Astrocyte (in vitro differentiated cells and primary cell): Measurements from ENCODE around the gene ADCYAP1R1. TPM values are rescaled to one million over a fixed set of nuclear protein-coding genes. Genes with fewer than 3 reads are reported as not detected.

Experiments used
- DNase-seq: peaks from one replicate; pipeline ENCODE4 v3.0.0-alpha.2; 2010; ENCODE audit warnings: low read depth
- FAIRE-seq: peaks from 2 replicates; lab custom pipeline; 2011; peaks lifted over from hg19 to GRCh38; lab: Jason Lieb, UNC
- H2AFZ ChIP-seq: 2 replicates; pipeline ENCODE4 v1.6.0; 2012; ENCODE audit warnings: low read depth, low read length, inconsistent platforms
- H3K27ac ChIP-seq: 2 replicates; pipeline ENCODE4 v1.5.1; 2011; ENCODE audit warnings: low read depth, low read length, inconsistent platforms
- H3K27me3 ChIP-seq: 2 replicates; pipeline ENCODE4 v1.6.0; 2011; ENCODE audit warnings: low read length, inconsistent platforms; ENCODE audit not compliant: insufficient read depth
- H3K36me3 ChIP-seq: 2 replicates; pipeline ENCODE4 v1.5.1; 2011; ENCODE audit warnings: low read length, inconsistent platforms; ENCODE audit not compliant: insufficient read depth
- H3K4me1 ChIP-seq: 2 replicates; pipeline ENCODE4 v1.5.1; 2011; ENCODE audit warnings: low read length, inconsistent platforms; ENCODE audit not compliant: insufficient read depth
- H3K4me2 ChIP-seq: 2 replicates; pipeline ENCODE4 v1.6.0; 2012; ENCODE audit warnings: low read length, inconsistent platforms
- H3K4me3 ChIP-seq: 2 replicates; pipeline ENCODE4 v1.5.1; 2011; ENCODE audit warnings: low read depth, mild to moderate bottlenecking, low read length, inconsistent platforms; ENCODE audit not compliant: insufficient read depth
- H3K79me2 ChIP-seq: 2 replicates; pipeline ENCODE4 v1.6.0; 2012; ENCODE audit warnings: mild to moderate bottlenecking, low read length, inconsistent platforms; ENCODE audit not compliant: insufficient read depth
- H3K9ac ChIP-seq: 2 replicates; pipeline ENCODE4 v1.6.0; 2012; ENCODE audit warnings: mild to moderate bottlenecking, low read length, inconsistent platforms
- H3K9me3 ChIP-seq: 2 replicates; pipeline ENCODE4 v1.5.1; 2012; ENCODE audit warnings: low read depth, mild to moderate bottlenecking, low read length, inconsistent platforms; ENCODE audit not compliant: insufficient read depth
- H4K20me1 ChIP-seq: 2 replicates; pipeline ENCODE4 v1.6.0; 2012; ENCODE audit warnings: low read length, inconsistent platforms; ENCODE audit not compliant: insufficient read depth
- H3K27ac Mint-ChIP-seq: one replicate; pipeline ENCODE4 v1.8.0; 2021; ENCODE audit warnings: mild to moderate bottlenecking, mixed read lengths; ENCODE audit not compliant: unreplicated experiment
- H3K27me3 Mint-ChIP-seq: one replicate; pipeline ENCODE4 v1.8.0; 2021; ENCODE audit warnings: low read depth, mixed read lengths; ENCODE audit not compliant: unreplicated experiment
- H3K36me3 Mint-ChIP-seq: one replicate; pipeline ENCODE4 v1.8.0; 2021; ENCODE audit warnings: low read depth, mixed read lengths; ENCODE audit not compliant: unreplicated experiment
- H3K4me1 Mint-ChIP-seq: one replicate; pipeline ENCODE4 v1.8.0; 2021; ENCODE audit warnings: low read depth, mixed read lengths; ENCODE audit not compliant: unreplicated experiment
- H3K4me3 Mint-ChIP-seq: one replicate; pipeline ENCODE4 v1.8.0; 2021; ENCODE audit warnings: mild to moderate bottlenecking, moderate library complexity, mixed read lengths; ENCODE audit not compliant: unreplicated experiment
- H3K9me3 Mint-ChIP-seq: one replicate; pipeline ENCODE4 v1.8.0; 2021; ENCODE audit warnings: mild to moderate bottlenecking, mixed read lengths; ENCODE audit not compliant: unreplicated experiment
- CTCF ChIP-seq: IDR thresholded peaks from 2 replicates; pipeline ENCODE4 v1.5.1; 2011; ENCODE audit warnings: low read depth, mild to moderate bottlenecking, inconsistent platforms, low read length, moderate library complexity; ENCODE audit not compliant: insufficient read depth
- EZH2 ChIP-seq: IDR thresholded peaks from 2 replicates; pipeline ENCODE4 v1.6.1; 2012; ENCODE audit warnings: mild to moderate bottlenecking, low read length, inconsistent platforms; ENCODE audit not compliant: insufficient read depth
- total RNA-seq: library from RNA; stranded (reverse); gene quantifications from 2 replicates; pipeline ENCODE4 v1.2.1, GENCODE V29; 2021

Gene ADCYAP1R1
- total RNA-seq, 1 donor from 2014 or later: 0.05 TPM

DNA sequence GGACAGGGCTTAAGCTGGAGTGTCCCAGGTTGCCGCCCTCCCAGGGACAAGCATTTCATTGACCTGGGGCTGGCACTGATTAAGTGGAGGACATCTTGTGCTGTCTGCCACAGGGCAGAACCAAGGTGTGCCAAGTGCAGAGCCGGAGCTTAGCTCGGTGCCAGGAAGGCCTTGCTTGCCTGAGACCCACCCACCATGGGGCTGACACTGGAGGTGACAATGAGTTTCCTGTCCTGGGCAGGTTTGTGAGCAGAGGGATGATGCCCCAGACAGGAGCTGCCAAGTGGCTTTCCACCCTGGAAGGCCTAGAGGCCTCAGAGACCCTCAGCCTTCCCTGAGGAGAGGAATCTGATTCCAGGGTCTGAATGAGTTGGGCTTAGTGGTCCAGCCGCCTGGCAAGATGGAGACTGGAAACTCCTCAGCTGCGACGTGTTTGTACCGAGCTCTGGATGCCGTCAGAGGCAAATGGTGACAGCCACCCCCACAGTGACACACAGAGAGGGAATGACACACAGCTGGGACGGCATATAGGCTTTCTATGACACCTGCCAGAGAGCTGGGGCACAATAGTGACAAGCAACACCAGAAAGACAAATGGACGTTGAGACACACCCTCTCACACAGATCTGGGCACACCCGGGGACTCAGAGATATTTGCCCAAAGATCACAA is 2.6 kb downstream of the ADCYAP1R1 start:
- H3K9me3 ChIP-seq: no peaks in the 10 kb centered on the region
- no peak overlapping the region for H3K27ac Mint-ChIP-seq
- no peak overlapping the region for H3K9ac ChIP-seq
- no peaks in the 10 kb centered on the region for H4K20me1 ChIP-seq
- FAIRE-seq: no peak
- no peaks in the 10 kb centered on the region for H3K4me1 Mint-ChIP-seq
- no peak overlapping the region for H3K4me2 ChIP-seq
- H3K9me3 Mint-ChIP-seq: no peaks in the 10 kb centered on the region
- no peak overlapping the region for H2AFZ ChIP-seq
- peaks cover 4% of the 10 kb centered on the region for H3K4me1 ChIP-seq
- no peaks in the 10 kb centered on the region for H3K36me3 ChIP-seq
- no peak overlapping the region for H3K4me3 Mint-ChIP-seq
- peaks cover 68% of the 10 kb centered on the region for H3K27me3 Mint-ChIP-seq
- no peak for DNase-seq
- H3K4me3 ChIP-seq: no peak overlapping the region
- H3K79me2 ChIP-seq: no peaks in the 10 kb centered on the region
- H3K27me3 ChIP-seq: peaks cover 44% of the 10 kb centered on the region
- no peak overlapping the region for H3K27ac ChIP-seq
- no peaks in the 10 kb centered on the region for H3K36me3 Mint-ChIP-seq
- TF ChIP-seq EZH2 (no peak), CTCF (no peak)

DNA sequence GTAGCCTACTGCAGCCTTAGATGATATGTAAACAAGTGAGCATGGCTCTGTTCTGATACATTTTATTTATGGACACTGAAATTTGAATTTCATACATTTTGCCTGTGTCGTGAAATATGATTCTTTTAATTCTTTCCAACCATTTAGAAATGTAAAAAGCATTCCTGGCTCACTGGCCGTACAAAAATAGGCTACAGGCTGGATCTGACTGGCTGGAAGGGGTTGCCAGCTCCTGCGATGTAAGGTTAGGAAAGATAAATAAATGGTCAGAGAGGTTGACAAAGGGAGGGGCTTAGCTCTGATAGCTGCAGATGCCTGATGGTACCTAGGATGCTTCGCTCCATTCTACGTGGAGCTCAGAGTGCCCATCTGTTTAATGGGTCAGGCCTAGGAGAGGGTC is 3.4 kb downstream of the ADCYAP1R1 start:
- Histone ChIP-seq H3K27ac (no peak overlapping the region), H3K4me2 (no peak overlapping the region), H3K9me3 (no peaks in the 10 kb centered on the region), H3K79me2 (no peaks in the 10 kb centered on the region), H3K27me3 (peaks cover 36% of the 10 kb centered on the region), H2AFZ (no peak overlapping the region), H3K4me1 (peaks cover 4% of the 10 kb centered on the region), H3K36me3 (no peaks in the 10 kb centered on the region), H4K20me1 (no peaks in the 10 kb centered on the region), H3K4me3 (no peak overlapping the region), H3K9ac (no peak overlapping the region)
- Mint-ChIP-seq H3K9me3 (peaks cover 2% of the 10 kb centered on the region), H3K27me3 (peaks cover 66% of the 10 kb centered on the region), H3K4me1 (no peaks in the 10 kb centered on the region), H3K27ac (no peak overlapping the region), H3K36me3 (no peaks in the 10 kb centered on the region), H3K4me3 (no peak overlapping the region)
- TF ChIP-seq CTCF (no peak), EZH2 (no peak)
- no peak for FAIRE-seq
- DNase-seq: no peak

- H3K4me3 Mint-ChIP-seq: no peak overlapping the region
Measured at GRCh38 chr7:31056775-31057346, 4.8 kb downstream of the ADCYAP1R1 start.

More at GRCh38 chr7:31056775-31057346, 4.8 kb downstream of the ADCYAP1R1 start:
- FAIRE-seq (no peak), DNase-seq (no peak)
- peaks cover 23% of the 10 kb centered on the region for H3K27me3 ChIP-seq
- no peaks in the 10 kb centered on the region for H3K79me2 ChIP-seq
- H3K4me1 ChIP-seq: peaks cover 4% of the 10 kb centered on the region
- Mint-ChIP-seq H3K27me3 (peaks cover 59% of the 10 kb centered on the region), H3K4me1 (no peaks in the 10 kb centered on the region), H3K9me3 (peaks cover 2% of the 10 kb centered on the region), H3K27ac (no peak overlapping the region), H3K36me3 (no peaks in the 10 kb centered on the region)
- H3K36me3 ChIP-seq: no peaks in the 10 kb centered on the region
- H3K4me2 ChIP-seq: no peak overlapping the region
- H4K20me1 ChIP-seq: no peaks in the 10 kb centered on the region
- H3K9ac ChIP-seq: no peak overlapping the region
- TF ChIP-seq EZH2 (no peak), CTCF (no peak)
- no peak overlapping the region for H3K27ac ChIP-seq
- H3K4me3 ChIP-seq: no peak overlapping the region
- no peak overlapping the region for H2AFZ ChIP-seq
- H3K9me3 ChIP-seq: no peaks in the 10 kb centered on the region
